Right lobe of liver (tissue), 4 donors: ENCODE measurements around the gene LRBA.

Experiments
- POLR2A ChIP-seq: fragments of 450-650 bp; IDR thresholded peaks from one replicate; pipeline ENCODE4 v1.6.1; 2017; ENCODE audit warnings: antibody characterized with exemption, mild to moderate bottlenecking
- TF ChIP-seq, protein P1 (sequence below), 4 donors: fragments of 200-600 bp in 3 of 4; fragments of 450-650 bp in 1 of 4; IDR thresholded peaks; one replicate each; pipeline versions ENCODE4 v1.5.1 to v1.8.0; 2016 to 2022; ENCODE audit warnings: antibody characterized with exemption in 4 of 4, mild to moderate bottlenecking in 2 of 4
- donor health status: DM: no; HTN: no; CAD: no.
- donor health status: DM: no; HTN: no; CAD: no.
- donor health status: DM: no; HTN: yes; CAD: no.

DNA sequence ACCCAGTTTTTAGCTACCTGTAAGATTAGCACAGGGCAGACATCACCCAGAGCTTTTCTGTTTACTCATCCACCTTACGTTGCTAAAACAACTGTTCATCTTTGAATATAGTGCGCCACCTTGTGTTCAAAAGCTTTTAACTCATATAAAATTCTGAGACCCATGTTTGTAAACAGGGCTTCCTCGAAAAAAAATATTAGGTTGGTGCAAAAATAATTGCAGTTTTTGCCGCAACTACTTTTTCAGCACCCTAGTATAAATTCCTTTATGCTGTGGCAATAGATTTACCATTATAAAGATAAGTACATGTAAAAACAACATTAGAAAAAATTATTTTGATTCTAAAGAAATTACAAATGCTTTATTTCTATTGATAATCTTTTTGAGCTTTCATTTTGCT lies 147.9 kb downstream of the LRBA start:
- TF ChIP-seq, protein P1, sequence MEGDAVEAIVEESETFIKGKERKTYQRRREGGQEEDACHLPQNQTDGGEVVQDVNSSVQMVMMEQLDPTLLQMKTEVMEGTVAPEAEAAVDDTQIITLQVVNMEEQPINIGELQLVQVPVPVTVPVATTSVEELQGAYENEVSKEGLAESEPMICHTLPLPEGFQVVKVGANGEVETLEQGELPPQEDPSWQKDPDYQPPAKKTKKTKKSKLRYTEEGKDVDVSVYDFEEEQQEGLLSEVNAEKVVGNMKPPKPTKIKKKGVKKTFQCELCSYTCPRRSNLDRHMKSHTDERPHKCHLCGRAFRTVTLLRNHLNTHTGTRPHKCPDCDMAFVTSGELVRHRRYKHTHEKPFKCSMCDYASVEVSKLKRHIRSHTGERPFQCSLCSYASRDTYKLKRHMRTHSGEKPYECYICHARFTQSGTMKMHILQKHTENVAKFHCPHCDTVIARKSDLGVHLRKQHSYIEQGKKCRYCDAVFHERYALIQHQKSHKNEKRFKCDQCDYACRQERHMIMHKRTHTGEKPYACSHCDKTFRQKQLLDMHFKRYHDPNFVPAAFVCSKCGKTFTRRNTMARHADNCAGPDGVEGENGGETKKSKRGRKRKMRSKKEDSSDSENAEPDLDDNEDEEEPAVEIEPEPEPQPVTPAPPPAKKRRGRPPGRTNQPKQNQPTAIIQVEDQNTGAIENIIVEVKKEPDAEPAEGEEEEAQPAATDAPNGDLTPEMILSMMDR (IDR thresholded peaks at IDR 0.05): peak; percentile 55 to 70 (median 63)
- no peak for TF ChIP-seq POLR2A
